Mesenchymal stem cell (in vitro differentiated cells and primary cell): ENCODE data around the gene ARL4A.
A peak's percentile ranks its signal among the peaks of the same experiment; 100 is the strongest.

Experiments used
- DNase-seq: peaks from one replicate; pipeline ENCODE4 v3.0.0-alpha.2; 2013
- H2AFZ ChIP-seq: one replicate; pipeline ENCODE4 v1.6.1; 2013; ENCODE audit warnings: low read depth, mild to moderate bottlenecking, control low read depth, inconsistent platforms, low read length, moderate library complexity
- H2AK5ac ChIP-seq: 2 replicates; pipeline ENCODE4 v1.6.1; 2013; ENCODE audit warnings: low read length, moderate library complexity, mild to moderate bottlenecking, inconsistent platforms; ENCODE audit not compliant: severe bottlenecking
- H2BK120ac ChIP-seq: one replicate; pipeline ENCODE4 v1.6.1; 2013; ENCODE audit warnings: low read depth, mild to moderate bottlenecking, inconsistent platforms, low read length, moderate library complexity
- H2BK12ac ChIP-seq, 2 experiments: one replicate each; pipeline ENCODE4 v1.6.1; 2013; ENCODE audit warnings: inconsistent platforms in 2 of 2, low read length in 2 of 2, mild to moderate bottlenecking in 2 of 2, moderate library complexity in 2 of 2, control low read depth in 1 of 2
- H2BK15ac ChIP-seq: one replicate; pipeline ENCODE4 v1.6.1; 2013; ENCODE audit warnings: mild to moderate bottlenecking, low read depth, inconsistent platforms; ENCODE audit not compliant: poor library complexity, severe bottlenecking
- H2BK5ac ChIP-seq: 2 replicates; pipeline ENCODE4 v1.6.1; 2013; ENCODE audit warnings: low read depth, mild to moderate bottlenecking, low read length, control low read depth, inconsistent platforms; ENCODE audit not compliant: poor library complexity, severe bottlenecking
- H3K14ac ChIP-seq, 2 experiments: one replicate each; pipeline ENCODE4 v1.6.1; 2013; ENCODE audit warnings: inconsistent platforms in 2 of 2, low read length in 2 of 2, control low read depth in 1 of 2, mild to moderate bottlenecking in 1 of 2, moderate library complexity in 1 of 2
- H3K18ac ChIP-seq, 2 experiments: one replicate each; pipeline ENCODE4 v1.6.1; 2013; ENCODE audit warnings: inconsistent platforms in 2 of 2, low read length in 2 of 2, control low read depth in 1 of 2, low read depth in 1 of 2, mild to moderate bottlenecking in 1 of 2
- H3K23ac ChIP-seq, 2 experiments: one replicate each; pipeline ENCODE4 v1.6.1; 2013; ENCODE audit warnings: inconsistent platforms in 2 of 2, low read length in 2 of 2, mild to moderate bottlenecking in 2 of 2, moderate library complexity in 2 of 2, control low read depth in 1 of 2
- H3K27ac ChIP-seq: 2 replicates; pipeline ENCODE4 v1.5.1; 2013; ENCODE audit warnings: mild to moderate bottlenecking, moderate library complexity, low read length, control low read depth, inconsistent platforms; ENCODE audit not compliant: poor library complexity, severe bottlenecking
- H3K27me3 ChIP-seq, 2 experiments: 2 replicates each; pipeline versions ENCODE4 v1.6.1 to v1.7.0; 2013; ENCODE audit warnings: low read length in 2 of 2, mild to moderate bottlenecking in 2 of 2, moderate library complexity in 2 of 2, control low read depth in 1 of 2, inconsistent platforms in 1 of 2; ENCODE audit not compliant: control insufficient read depth in 1 of 2, insufficient read depth in 1 of 2
- H3K36me3 ChIP-seq, 2 experiments: 2 replicates each; pipeline versions ENCODE4 v1.6.1 to v1.7.0; 2013; ENCODE audit warnings: low read length in 2 of 2, control low read depth in 1 of 2, inconsistent platforms in 1 of 2, low read depth in 1 of 2, mild to moderate bottlenecking in 1 of 2; ENCODE audit not compliant: insufficient read depth in 2 of 2, control insufficient read depth in 1 of 2
- H3K4ac ChIP-seq, 2 experiments: one replicate each; pipeline ENCODE4 v1.6.1; 2013; ENCODE audit warnings: inconsistent platforms in 2 of 2, low read length in 2 of 2, mild to moderate bottlenecking in 2 of 2, moderate library complexity in 2 of 2, control low read depth in 1 of 2, low read depth in 1 of 2
- H3K4me1 ChIP-seq: 2 replicates; pipeline ENCODE4 v1.6.1; 2013; ENCODE audit warnings: low read depth, low read length, control low read depth; ENCODE audit not compliant: control insufficient read depth, insufficient read depth
- H3K4me2 ChIP-seq: 2 replicates; pipeline ENCODE4 v1.6.1; 2013; ENCODE audit warnings: low read length, mild to moderate bottlenecking, inconsistent platforms; ENCODE audit not compliant: poor library complexity, severe bottlenecking
- H3K4me3 ChIP-seq, 2 experiments: 2 replicates each; pipeline versions ENCODE4 v1.5.1 to v1.7.0; 2013; ENCODE audit warnings: low read length in 2 of 2, mild to moderate bottlenecking in 2 of 2, control low read depth in 1 of 2, low read depth in 1 of 2; ENCODE audit not compliant: insufficient read depth in 1 of 2
- H3K79me1 ChIP-seq: replicated peaks from 2 replicates; pipeline ENCODE4 v1.6.1; 2013; ENCODE audit warnings: mild to moderate bottlenecking, control low read depth, low read length, inconsistent platforms; ENCODE audit not compliant: poor library complexity, severe bottlenecking
- H3K9ac ChIP-seq: 2 replicates; pipeline ENCODE4 v1.7.0; 2013; ENCODE audit warnings: mild to moderate bottlenecking, low read length, moderate library complexity
- H3K9me3 ChIP-seq: 2 replicates; pipeline ENCODE4 v1.7.0; 2013; ENCODE audit warnings: mild to moderate bottlenecking, low read length; ENCODE audit not compliant: control insufficient read depth
- H4K8ac ChIP-seq: one replicate; pipeline ENCODE4 v1.6.1; 2013; ENCODE audit warnings: inconsistent platforms, mild to moderate bottlenecking, low read length, moderate library complexity
- H4K91ac ChIP-seq: one replicate; pipeline ENCODE4 v1.6.1; 2013; ENCODE audit warnings: mild to moderate bottlenecking, low read length, inconsistent platforms
- WGBS: methylation state at CpG from one replicate; pipeline ENCODE4 v1.1.7; 2013; ENCODE audit warnings: mixed read lengths; 5-methylcytosine and 5-hydroxymethylcytosine counted together

ARL4A gene

DNA sequence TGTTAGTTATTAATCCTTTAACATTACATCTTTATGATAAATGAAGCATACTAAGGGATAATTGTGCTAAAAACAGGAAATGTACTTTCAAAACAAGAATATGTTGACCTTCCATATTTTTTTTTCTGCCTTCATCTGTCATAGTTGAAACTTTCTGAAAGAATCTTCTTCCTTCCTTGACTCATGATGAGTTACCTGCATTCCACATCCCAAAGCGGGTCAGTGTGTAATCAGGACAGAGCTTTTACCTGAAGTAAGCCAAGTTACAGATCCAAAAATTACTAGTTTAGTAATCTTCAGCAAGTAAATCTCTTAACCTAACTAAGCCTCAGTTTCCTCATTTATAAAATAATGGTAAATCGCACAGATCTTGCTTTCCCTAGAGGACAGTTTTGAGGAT lies 13.4 kb upstream of the ARL4A start:
- no peak overlapping the region for H2BK5ac ChIP-seq
- no peak overlapping the region for H3K14ac ChIP-seq
- no peak overlapping the region for H3K4me3 ChIP-seq
- H2AK5ac ChIP-seq: no peak overlapping the region
- DNase-seq: no peak
- no peak overlapping the region for H4K91ac ChIP-seq
- H3K23ac ChIP-seq: no peak overlapping the region
- no peaks in the 10 kb centered on the region for H3K4me1 ChIP-seq
- H3K18ac ChIP-seq: no peak overlapping the region
- WGBS: 100% methylated on average over 1 of the region's 2 CpGs
- no peak overlapping the region for H3K4me2 ChIP-seq
- no peaks in the 10 kb centered on the region for H3K9me3 ChIP-seq
- H2BK120ac ChIP-seq: no peak overlapping the region
- no peak overlapping the region for H4K8ac ChIP-seq
- no peak overlapping the region for H3K27ac ChIP-seq
- H2BK15ac ChIP-seq: no peak overlapping the region
- H3K27me3 ChIP-seq: no peaks in the 10 kb centered on the region
- H3K9ac ChIP-seq: no peak overlapping the region
- H3K79me1 ChIP-seq: no peaks in the 10 kb centered on the region
- no peak overlapping the region for H3K4ac ChIP-seq
- no peaks in the 10 kb centered on the region for H3K36me3 ChIP-seq
- H2AFZ ChIP-seq: no peak overlapping the region
- no peak overlapping the region for H2BK12ac ChIP-seq

DNA sequence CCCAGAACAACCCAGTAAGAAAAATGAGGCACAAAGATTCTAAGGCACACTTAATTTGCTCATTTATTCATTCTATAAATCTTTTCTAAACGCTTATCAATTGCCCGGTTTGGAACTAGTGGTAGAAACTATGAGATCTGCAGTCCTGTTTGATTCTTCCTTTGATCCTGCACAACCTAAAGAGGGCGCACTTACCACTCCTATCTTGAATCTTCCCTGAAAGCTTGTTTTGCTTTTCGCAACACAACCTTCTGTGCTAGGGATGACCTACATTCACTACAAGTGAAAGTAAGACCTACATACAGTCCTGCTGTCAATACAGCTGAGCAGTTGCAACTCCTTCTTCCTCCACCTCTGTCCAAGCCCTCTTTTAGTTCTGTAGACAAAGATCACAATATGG lies 12.6 kb upstream of the ARL4A start:
- Histone ChIP-seq H3K4me3 (no peak overlapping the region), H3K4ac (no peak overlapping the region), H3K23ac (no peak overlapping the region), H2AFZ (no peak overlapping the region), H4K91ac (no peak overlapping the region), H3K18ac (no peak overlapping the region), H3K9ac (no peak overlapping the region), H3K14ac (no peak overlapping the region), H2AK5ac (no peak overlapping the region), H3K4me2 (no peak overlapping the region), H3K27me3 (no peaks in the 10 kb centered on the region), H2BK120ac (no peak overlapping the region), H3K9me3 (no peaks in the 10 kb centered on the region), H3K79me1 (no peaks in the 10 kb centered on the region), H3K36me3 (no peaks in the 10 kb centered on the region), H4K8ac (no peak overlapping the region), H3K4me1 (no peaks in the 10 kb centered on the region), H2BK12ac (no peak overlapping the region), H2BK15ac (no peak overlapping the region), H3K27ac (no peak overlapping the region), H2BK5ac (no peak overlapping the region)
- 84% methylated on average over 4 of the region's 4 CpGs for WGBS
- DNase-seq: peak; percentile 75

- H3K9ac ChIP-seq: no peak overlapping the region
- 79% methylated on average over 2 of the region's 2 CpGs for WGBS
- no peak overlapping the region for H3K27ac ChIP-seq
- H2BK5ac ChIP-seq: no peak overlapping the region
- H2BK120ac ChIP-seq: no peak overlapping the region
- peaks cover 1% of the 10 kb centered on the region for H3K79me1 ChIP-seq
- H3K9me3 ChIP-seq: no peaks in the 10 kb centered on the region
- H3K18ac ChIP-seq: no peak overlapping the region
- no peak overlapping the region for H4K8ac ChIP-seq
- H3K27me3 ChIP-seq: no peaks in the 10 kb centered on the region
- no peak overlapping the region for H3K14ac ChIP-seq
- no peak overlapping the region for H3K4me3 ChIP-seq
- H3K36me3 ChIP-seq: no peaks in the 10 kb centered on the region
- H3K23ac ChIP-seq: no peak overlapping the region
- no peak overlapping the region for H2AFZ ChIP-seq
- H2AK5ac ChIP-seq: no peak overlapping the region
- H3K4me1 ChIP-seq: peaks cover 4% of the 10 kb centered on the region
- no peak overlapping the region for H2BK12ac ChIP-seq
- peak; percentile 46 for DNase-seq
- no peak overlapping the region for H3K4me2 ChIP-seq
- no peak overlapping the region for H4K91ac ChIP-seq
- H2BK15ac ChIP-seq: no peak overlapping the region
- no peak overlapping the region for H3K4ac ChIP-seq
Observed at GRCh38 chr7:12683678-12684585, 3.5 kb upstream of the ARL4A start.

- Histone ChIP-seq H3K14ac (no peak overlapping the region), H2BK120ac (no peak overlapping the region), H3K9me3 (no peaks in the 10 kb centered on the region), H2BK15ac (no peak overlapping the region), H3K27me3 (no peaks in the 10 kb centered on the region), H2BK5ac (no peak overlapping the region), H2AK5ac (no peak overlapping the region), H3K4me1 (peaks cover 4% of the 10 kb centered on the region), H3K4ac (no peak overlapping the region), H2AFZ (no peak overlapping the region), H3K18ac (no peak overlapping the region), H3K4me3 (no peak overlapping the region), H4K91ac (no peak overlapping the region), H3K9ac (no peak overlapping the region), H3K4me2 (no peak overlapping the region), H3K36me3 (no peaks in the 10 kb centered on the region), H3K79me1 (peaks cover 1% of the 10 kb centered on the region), H3K23ac (no peak overlapping the region), H2BK12ac (no peak overlapping the region), H3K27ac (no peak overlapping the region), H4K8ac (no peak overlapping the region)
- WGBS: 95% methylated on average over 18 of the region's 19 CpGs
- no peak for DNase-seq
Observed at GRCh38 chr7:12684733-12685132, 2.7 kb upstream of the ARL4A start.
